HFF-Myc (cell line): ENCODE measurements around the gene LRRC41.

Experiments
- DNase-seq: peaks from one replicate; pipeline ENCODE4 v3.0.0-alpha.2; 2011; ENCODE audit warnings: low read depth; ENCODE audit errors: extremely low read depth
- H3K4me3 ChIP-seq: replicated peaks from 2 replicates; pipeline ENCODE4 v1.5.1; 2011; ENCODE audit warnings: low read depth, mild to moderate bottlenecking, control low read depth, low read length
- TF ChIP-seq, protein P1 (sequence below): IDR thresholded peaks from 2 replicates; pipeline ENCODE4 v1.5.1; 2012; ENCODE audit warnings: mild to moderate bottlenecking, low read depth, low read length, control low read depth; ENCODE audit errors: missing control alignments

LRRC41 gene

DNA sequence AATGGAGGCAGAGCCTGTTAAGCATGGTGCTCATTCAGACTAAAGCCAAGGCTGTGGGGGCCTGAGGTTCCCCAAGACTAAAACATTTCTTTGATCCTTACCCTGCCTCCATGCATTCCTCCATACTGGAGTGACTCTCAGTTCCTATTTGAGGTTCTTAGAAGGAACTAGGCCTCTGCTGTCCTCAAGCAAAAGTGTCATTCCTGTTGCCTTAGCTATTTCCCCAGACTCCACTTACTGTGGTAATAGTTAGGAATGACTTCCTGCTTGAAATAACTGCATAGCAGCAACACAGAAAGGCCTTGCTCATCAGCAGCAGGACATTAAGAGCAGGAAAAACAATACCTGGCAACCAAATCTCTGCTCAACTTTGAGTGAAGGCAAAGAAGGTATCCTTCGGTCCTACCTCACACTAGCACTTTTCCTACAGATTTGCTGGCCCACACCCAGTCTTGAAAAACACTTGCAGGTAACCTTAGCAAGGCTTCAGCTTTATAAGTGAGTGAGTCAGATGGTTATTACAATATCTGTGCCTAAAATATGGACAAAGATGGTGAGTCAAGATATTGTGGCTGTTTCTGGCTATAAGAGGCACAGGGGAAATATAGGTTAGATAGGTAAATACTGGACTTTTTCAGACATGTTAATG, 14.8 kb downstream of the LRRC41 start:
- TF ChIP-seq, protein P1, sequence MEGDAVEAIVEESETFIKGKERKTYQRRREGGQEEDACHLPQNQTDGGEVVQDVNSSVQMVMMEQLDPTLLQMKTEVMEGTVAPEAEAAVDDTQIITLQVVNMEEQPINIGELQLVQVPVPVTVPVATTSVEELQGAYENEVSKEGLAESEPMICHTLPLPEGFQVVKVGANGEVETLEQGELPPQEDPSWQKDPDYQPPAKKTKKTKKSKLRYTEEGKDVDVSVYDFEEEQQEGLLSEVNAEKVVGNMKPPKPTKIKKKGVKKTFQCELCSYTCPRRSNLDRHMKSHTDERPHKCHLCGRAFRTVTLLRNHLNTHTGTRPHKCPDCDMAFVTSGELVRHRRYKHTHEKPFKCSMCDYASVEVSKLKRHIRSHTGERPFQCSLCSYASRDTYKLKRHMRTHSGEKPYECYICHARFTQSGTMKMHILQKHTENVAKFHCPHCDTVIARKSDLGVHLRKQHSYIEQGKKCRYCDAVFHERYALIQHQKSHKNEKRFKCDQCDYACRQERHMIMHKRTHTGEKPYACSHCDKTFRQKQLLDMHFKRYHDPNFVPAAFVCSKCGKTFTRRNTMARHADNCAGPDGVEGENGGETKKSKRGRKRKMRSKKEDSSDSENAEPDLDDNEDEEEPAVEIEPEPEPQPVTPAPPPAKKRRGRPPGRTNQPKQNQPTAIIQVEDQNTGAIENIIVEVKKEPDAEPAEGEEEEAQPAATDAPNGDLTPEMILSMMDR: no peak
- no peak overlapping the region for H3K4me3 ChIP-seq
- no peak for DNase-seq

DNA sequence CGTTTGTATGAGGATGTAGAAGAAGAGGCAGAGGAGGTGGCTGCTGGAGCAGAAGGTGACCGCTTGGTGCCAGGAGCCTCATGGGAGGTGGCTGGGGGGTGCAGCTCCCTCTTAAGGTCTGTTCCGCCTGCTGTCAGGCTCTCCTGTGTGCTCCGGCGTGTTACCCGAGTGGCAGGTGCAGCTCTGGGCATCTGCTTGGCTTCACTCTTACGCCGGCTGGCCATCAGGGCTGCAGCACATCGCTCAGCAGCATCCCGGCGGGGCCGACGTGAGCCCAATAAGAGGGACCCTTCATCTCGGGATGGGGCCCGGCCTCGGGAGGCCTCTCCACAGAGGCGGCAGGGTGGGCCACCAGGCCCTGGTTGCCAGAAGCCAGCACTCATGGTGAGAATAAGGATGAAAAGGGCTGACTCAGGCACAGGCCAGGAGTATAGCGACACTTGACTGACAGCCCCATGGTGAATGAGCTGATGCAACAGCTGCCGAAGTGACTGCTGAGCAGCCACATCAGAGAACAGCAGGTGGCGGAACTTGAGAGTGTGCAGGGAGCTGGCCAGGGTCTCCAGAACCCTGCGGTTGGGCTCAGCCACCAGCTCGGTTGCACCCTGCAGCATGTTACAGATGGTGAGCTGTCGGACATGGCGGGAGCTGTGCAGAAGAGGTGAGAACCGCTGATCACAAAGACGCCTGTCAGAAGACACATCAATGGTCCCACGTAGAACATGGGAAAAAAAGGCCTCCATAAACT, 17.5 kb downstream of the LRRC41 start:
- no peak for DNase-seq
- no peak overlapping the region for H3K4me3 ChIP-seq
- TF ChIP-seq, protein P1: no peak

DNA sequence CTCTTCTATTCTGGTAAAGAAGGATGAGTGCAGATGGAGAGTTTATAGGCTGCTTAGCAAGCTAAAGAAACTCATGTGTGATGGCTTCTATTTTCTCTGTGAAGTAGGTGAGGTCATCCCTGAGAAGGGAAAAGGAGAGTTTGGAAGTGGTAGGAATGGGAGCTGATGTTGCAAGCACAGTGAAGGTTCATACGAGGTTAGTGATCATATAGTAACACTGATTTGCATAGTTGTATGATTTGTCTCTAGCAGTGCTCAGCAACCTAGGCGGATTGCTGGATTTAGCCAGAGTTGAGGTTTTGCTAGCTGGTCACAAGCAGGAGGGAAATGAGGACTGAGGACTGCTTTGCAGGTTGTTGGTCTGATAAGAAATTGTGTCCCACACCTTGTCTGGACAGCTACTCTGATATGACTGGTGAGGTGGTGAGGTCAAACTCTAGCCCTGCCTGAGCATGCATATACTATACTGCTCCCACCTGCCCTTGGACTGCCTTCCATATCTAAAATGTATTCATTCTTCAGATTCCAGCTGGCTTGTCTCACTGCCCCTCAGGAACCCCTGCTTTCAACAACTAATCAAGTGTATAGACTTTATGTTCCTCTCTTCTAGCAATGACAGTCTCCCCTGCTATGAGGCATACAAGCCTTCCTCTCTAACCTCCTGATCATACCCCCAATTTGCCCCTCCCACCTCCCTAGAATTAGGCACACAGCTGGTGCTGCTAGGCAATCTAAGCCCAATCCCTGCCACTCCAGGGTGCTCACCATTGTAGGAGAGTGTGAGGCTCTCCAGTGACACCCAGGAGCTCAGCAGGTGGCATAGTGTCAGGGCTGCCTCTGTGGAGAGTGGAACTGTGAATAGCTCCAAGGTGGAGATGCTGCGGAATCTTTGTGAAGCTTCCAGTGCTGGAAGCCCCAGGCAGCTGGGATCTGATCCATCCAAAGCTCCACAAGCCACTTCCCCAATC, 18.5 kb downstream of the LRRC41 start:
- no peak for DNase-seq
- TF ChIP-seq, protein P1: no peak
- H3K4me3 ChIP-seq: no peak overlapping the region

DNA sequence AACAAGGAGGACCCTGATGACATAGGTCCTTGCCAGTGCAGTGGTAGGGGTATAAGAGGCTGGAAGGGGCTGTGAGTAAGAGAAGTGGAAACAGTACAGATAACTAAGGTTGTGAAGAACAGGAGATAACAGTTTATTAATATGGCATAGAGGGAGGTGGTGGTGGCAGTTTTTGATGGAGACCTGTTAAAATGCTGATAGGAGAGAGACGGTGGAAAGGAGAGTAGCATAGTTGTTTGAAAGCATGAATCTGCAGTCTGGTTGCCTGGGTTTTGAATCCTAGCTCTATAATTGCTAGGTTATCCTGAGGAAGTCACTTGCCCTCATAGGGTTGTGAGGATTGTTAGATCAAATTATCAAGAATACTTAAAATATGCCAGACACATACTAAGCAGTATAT, 19.4 kb downstream of the LRRC41 start:
- no peak for DNase-seq
- TF ChIP-seq, protein P1: no peak
- H3K4me3 ChIP-seq: no peak overlapping the region

DNA sequence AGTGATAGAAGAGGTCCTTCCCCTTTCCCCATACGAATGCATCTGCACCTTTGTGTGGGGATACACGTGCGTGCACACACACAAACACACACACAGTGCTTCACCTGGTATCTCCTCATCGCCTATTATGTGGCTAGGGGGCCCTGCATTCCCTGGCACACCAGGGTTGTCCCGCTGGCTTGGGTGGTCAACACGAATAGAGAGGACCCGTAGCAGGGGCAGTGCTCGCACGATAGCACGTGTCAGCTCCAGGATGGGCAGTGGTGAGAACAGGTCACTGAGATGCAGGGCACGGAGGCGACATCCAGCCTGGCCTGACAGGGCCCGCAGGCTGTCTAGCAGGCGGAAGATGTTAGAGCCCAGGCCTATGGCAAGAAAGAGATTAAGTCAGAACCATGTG, 22.4 kb downstream of the LRRC41 start:
- no peak for DNase-seq
- H3K4me3 ChIP-seq: no peak overlapping the region
- TF ChIP-seq, protein P1: no peak

DNA sequence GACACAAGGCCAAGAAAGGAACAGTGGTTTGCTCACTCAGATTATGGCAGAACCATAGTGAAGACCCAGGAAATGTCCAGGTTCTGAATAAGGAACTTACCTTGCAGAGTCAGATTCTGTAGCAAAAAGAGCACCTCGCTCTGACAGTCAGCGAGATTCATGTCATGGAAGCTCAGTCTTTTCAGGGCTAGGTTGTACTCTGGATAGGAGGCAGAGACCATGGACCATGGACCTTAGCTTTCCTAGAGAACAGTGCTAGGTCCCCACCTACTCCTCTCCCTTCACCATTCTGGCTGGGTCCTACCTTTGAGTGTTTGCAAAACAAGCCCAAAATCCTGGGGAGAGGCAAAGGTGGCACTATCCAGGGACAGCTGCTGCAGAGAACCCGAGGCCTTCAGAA, 23.3 kb downstream of the LRRC41 start:
- H3K4me3 ChIP-seq: no peak overlapping the region
- no peak for DNase-seq
- TF ChIP-seq, protein P1: no peak
